Measurements from ENCODE around the gene SPTLC1.
"Not testable (repeated sequence)": the region's sequence is repeated elsewhere in the genome, so short reads cannot be mapped to it uniquely, and the experiment has no call there.

Gene SPTLC1, protein sequence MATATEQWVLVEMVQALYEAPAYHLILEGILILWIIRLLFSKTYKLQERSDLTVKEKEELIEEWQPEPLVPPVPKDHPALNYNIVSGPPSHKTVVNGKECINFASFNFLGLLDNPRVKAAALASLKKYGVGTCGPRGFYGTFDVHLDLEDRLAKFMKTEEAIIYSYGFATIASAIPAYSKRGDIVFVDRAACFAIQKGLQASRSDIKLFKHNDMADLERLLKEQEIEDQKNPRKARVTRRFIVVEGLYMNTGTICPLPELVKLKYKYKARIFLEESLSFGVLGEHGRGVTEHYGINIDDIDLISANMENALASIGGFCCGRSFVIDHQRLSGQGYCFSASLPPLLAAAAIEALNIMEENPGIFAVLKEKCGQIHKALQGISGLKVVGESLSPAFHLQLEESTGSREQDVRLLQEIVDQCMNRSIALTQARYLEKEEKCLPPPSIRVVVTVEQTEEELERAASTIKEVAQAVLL
- 72.5 to 74.0 reads per million in 2 donors for total RNA-seq

DNA sequence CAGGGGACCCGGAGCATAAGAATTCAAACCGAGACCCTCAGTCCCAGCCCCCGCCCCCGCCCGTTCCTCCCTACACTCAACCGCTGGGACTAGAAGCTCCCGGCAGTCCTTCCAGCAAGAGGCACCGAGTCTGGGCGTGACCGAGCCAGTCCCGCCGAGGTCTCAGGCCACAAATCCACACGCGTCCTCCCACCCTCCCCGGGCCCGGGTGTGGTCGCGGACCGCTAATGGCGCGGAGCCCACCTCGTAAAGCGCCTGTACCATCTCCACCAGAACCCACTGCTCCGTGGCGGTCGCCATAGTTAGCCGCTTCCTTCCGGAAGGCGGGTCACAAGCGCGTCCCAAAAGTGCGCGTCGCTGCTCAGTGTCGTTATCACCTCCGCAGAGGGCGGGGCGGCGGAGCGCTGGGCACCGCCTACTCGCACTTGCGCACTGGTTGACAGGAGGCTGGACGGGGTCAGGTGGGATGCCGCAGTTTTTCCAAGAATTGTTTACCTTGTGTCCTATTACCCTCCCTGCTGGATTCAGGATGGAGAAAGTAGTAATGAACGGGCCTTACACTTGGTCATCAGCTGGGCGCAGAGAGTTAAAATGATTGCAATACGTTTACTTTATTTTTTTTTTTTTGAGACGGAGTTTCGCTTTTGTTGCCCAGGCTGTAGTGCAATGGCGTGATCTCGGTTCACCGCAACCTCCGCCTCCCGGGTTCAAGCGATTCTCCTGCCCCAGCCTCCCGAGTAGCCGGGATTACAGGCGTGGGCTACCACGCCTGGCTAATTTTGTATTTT lies at the start of gene SPTLC1:
Gene SPTLC1, minus strand, starts transcription at position 343 of the 788 bp plus-strand sequence. Its CDS starts 43 bp downstream, at position 300.
- DNase-seq = peak; percentile 86

DNA sequence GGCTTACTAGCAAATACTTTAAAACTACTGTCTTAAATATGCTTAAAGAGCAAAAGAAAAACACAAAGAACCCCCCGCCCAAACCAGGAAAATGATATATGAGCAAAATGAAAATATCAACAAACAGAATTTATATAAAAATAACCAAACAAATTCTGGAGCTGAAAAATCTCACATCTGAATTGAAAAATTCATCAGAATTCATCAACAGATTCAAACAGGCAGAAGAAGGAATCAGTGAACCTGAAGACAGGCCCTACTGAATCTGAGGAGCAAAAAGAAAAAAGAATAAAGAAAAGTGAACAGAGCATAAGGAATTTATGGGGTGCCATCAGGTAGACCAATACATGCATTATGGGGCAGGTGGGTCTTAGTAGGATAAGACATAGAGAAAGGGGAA lies 49.8 kb upstream of the SPTLC1 start:
- no peak for DNase-seq

DNA sequence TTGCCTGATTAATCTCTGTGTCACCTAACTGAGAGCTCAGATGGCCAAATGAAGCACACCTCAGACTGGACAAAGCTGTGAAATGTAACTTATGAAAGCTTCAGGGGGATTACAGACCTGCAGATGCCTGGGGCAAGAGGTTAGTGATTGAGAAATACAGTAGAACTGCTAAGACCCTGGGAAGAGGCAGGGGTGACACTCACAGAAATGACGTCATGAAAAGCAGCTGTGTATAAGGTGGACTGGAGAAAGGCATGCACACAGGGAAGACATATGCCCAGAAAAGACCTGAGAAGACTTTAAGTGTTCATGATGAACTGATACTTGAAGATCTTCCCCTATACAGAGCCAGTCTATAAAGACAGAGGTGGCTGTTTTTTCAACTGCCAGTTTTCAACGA lies 49.3 kb upstream of the SPTLC1 start:
- no peak for DNase-seq

DNA sequence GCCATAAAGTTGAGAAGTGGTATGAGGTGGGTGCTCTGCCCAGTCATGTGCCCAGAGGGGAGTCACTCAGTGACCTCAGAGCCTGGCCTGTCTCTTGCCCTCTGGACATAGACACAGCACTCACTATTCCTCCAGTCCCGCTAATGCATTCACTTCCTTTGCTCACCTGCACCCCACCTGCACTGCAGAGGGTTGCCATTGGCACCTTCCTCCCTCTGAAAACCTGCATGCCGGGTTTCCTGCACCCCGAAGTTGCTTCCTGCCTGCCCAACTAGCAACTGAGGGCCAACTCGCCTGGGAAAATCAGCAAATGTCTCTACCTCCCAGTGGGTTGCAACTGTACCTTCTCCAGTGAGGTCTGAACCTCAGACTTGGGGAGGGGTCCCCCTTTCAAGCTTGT lies 48.1 kb upstream of the SPTLC1 start:
- no peak for DNase-seq

DNA sequence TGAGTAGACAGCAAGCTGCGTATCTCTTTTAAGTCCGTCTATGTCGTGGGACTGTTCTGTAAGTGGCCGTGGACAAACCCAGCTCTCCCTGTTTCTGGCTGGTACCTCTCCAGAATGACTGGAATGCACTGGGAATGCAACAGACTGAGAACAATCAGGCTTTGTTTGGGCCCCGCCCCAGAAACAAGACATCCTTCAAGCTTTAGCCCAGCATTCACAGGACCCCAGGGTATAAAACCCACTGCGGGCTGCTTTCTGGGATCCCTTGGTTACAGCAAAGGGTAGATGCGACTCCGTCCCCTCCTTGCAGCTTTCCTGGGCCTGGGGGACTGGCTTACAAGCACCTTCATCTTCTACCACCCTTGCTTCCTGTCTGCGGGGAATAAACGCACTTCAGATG lies 45.6 kb upstream of the SPTLC1 start:
- no peak for DNase-seq

DNA sequence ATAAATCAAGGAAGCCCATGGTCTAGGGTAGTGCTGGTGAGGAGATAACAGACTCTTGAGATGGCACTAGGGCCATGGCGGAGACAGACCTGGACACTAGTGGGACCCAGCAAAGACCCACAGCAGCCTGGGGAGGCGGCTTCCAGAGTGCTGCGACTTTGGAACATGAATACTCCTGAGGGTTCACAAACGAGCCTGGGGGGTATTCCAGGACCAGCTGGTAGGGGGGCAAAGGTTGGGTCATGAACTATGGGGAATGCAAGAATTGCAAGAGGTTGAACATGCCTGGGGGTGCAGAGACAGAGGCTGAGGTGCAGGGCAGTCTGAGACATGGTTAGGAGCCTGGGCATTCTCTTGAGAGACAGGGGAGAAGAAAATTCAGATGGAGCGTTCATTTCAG lies 43.8 kb upstream of the SPTLC1 start:
- no peak for DNase-seq

DNA sequence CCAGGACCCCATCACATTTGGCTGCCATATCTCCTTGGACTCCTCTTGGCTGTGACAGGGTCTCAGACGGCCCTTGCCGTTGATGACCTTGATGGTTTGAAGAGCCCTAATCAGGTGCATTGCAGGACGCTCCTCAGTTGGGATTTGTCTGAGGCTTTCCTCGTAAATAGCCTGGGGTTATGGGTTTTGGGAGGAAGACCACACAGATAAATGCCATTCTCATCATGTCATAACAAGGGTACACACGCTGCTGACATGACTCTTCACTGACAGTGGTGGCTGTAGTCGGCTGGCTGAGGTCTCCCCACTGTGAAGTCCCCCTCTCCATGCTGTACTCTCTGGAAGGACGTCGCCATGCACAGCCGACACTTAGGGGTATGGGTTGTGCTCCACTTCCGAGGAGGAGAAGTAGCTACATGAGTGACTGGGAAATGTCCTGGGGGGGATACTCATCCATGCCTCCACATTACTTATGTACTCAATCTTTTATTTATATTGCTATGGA lies 42.9 kb upstream of the SPTLC1 start:
- no peak for DNase-seq

DNA sequence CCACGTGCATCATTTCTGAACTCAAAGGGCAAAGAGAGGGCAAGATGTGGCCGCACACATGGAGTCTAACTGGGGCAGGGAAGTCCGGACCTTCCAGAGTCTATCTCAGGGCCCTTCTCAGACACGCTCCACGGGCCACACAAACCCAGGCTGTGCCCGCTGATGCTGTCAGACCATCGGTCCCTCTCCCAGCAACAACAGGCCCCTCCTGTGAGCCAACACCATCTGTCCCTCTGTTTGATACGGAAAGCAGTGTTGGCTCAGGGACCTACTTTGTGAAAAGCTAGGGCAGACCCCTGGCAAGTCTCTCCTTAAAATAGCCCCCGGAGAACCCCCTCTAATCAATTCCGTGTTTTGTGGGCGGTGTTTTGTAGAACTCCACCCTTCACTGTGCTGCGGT lies 40.5 kb upstream of the SPTLC1 start:
- not testable (repeated sequence) for DNase-seq

DNA sequence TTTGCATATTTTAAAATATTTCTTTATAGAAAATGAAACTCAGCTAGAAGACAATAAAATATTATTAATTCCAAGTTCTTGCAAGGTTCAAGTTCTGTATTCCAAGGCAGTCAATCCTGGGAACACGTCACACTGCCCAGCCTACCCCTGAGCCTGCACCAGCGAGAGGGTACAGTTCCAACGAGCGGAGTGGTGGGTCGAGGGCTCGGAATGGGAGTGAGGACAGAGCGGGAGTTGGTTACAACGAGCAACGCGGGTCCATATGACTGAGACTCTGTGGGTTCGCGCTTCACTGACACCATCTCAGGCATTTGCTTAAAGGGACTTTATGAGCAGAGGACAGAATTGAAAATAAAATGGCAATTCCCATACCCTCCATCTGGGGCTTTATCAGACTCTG lies 40.0 kb upstream of the SPTLC1 start:
- no peak for DNase-seq

DNA sequence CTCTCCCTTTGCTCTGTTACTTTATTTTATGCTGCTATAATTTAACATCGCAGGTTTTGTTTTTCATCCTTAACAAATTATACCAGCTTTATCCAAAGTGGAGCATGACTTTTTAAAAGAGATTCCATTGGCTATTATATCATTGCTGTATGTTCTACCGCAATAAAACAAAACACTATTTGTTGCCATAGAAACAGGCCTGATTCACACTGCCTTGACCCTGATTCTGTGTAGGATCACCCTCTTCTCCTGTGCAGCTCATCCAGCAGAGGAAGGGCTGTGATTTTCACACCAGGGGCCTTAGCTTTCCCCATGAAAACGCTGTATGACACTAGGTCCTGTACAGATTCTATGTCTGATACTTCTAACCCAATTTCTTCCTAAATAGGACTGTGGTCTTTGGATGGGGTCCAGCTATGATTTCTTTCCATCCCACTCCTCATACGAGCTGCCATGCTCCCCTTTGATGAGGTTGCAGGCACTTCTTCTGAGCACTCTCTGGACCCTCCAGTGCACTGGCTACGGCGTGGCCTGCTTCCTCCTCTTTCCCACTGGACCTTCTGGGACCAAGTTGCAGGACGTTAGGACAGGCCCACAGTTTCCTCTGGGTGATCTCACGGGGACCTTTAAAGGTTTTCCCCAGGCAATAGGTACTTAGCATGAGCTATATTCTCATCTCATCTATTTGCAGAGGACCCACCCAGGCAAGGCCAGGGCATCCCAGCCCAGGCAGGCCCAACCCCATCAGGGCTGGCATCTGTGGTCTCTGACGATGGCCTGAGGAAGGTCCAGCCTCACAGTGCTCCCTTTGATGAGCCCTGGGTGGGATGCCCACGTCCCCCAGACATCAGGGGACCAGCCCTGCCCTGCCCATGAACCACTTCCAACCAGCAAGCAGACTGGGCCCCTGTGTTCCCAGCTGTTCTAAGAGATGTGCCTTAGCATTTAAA lies 38.5 kb upstream of the SPTLC1 start:
- DNase-seq = not testable (repeated sequence)

DNA sequence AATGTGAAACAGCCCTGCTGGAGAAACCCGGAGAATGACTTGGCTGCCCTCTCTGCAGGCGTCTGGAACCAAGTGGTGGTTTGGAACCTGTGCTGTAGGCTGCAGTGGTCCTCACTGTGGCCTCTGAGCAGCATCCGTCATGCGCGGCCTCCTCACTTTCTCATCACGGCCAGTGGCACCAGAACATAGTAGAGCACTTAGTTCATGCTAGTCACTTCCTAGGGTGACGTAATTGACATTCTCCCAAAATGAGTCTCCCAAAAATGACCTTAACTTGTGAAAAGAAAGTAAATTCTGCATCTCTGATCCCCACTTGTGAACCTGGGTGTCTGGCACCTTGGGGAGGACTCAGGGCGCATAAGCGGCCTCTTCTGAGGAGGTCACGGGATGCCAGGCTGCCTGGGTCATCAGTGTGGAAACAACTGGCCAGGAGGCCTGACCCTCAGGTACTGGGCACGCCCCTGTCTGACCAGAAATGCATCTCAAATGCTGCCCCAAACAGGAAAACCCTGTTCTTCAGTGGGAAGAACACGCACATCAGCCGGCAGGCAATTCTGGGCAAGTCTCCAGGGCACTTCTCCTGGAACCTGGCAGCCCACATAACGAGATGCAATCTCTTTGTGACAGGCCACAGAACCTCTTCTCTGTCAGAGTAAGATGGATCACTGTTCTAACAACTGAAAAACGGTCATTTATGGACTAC lies 36.6 kb upstream of the SPTLC1 start:
- no peak for DNase-seq

DNA sequence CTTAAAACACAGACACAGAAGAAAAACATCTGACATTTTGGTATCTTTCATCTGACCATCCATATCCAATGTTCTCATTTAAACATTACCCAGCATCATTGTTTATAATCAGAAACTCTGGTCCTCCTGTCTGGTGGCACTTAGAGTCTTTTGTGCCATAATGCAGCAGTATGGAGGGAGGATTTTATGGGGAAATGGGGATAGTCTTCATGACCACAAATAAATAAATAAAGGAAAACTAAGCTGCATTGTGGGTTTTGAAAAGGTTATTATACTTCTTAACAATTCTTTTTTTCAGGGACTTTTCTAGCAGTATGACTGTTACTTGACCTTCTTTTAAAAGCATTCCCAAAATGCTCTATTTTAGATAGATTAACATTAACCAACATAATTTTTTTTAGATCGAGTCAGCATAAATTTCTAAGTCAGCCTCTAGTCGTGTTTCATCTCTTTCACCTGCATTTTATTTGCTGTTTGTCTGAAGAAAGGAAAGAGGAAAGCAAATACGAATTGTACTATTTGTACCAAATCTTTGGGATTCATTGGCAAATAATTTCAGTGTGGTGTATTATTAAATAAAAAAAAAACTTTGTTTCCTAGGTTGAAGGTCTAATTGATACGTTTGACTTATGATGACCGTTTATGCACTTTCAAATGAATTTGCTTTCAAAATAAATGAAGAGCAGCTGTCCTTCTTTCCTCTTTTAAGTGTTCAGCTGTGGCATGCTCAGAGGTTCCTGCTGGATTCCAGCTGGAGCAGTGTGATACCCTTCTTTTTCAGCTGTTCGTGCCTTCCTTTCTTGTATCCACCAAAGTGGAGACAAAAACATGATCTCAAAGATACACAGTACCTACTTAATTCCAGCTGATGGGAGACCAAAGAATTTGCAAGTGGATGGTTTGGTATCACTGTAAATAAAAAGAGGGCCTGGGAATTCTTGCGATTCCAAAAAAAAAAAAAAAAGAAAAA lies 35.6 kb upstream of the SPTLC1 start:
- not testable (repeated sequence) for DNase-seq

DNA sequence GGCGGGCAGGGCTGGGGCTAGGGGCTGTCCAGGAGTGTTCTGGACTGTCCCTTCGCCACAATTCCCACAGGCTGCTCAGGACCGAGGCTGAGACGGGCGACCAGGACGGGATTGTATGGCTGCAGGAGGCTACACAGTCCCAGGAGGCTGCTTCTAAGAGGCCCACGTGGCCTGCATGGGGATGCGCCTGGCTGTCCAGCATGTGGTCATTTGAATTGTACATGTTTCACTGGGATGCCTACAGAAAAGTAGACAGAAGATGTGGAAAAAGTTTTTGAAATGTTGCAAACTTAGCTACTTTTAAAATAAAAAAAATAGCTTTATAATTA lies 32.6 kb upstream of the SPTLC1 start:
- DNase-seq = no peak

DNA sequence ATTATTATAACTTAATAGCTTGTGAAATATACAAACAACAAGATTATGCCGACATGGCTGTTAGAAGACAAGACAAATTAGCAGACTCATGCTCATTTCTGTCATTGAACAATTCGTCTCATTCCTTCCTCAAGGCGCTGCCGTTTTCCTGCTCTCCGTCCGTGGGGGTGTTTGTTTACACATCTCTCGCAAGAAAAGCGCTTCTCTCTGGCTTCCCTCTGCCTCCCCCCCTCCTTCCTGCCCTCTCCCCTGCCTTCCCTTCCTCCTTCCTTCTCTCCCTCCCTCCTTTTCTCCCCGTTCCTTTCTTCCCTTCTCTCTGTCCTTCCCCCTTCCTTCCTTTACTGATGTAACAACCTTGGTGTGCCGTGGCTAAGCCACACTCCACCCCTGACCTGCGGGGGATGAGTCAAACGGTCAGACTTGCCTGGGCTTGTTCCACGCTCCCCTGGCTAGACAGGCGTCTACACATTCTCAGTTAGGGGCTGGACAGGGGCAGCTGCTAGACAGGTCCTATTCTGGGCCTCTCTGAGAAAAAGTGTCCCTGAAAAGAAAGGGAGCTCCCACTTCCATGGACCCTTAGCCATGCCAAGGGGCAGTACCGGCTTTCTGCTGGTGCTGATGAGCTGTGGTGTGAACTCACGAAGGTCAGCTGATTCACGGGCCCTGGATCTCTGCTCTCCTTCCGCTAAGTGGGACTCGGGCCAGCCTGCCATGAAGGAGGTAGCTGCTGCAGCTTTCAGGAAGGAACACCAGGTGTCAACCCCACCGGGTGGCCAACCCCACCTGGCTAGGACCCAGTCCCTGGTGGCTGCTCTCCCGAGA lies 32.0 kb upstream of the SPTLC1 start:
- DNase-seq = no peak

DNA sequence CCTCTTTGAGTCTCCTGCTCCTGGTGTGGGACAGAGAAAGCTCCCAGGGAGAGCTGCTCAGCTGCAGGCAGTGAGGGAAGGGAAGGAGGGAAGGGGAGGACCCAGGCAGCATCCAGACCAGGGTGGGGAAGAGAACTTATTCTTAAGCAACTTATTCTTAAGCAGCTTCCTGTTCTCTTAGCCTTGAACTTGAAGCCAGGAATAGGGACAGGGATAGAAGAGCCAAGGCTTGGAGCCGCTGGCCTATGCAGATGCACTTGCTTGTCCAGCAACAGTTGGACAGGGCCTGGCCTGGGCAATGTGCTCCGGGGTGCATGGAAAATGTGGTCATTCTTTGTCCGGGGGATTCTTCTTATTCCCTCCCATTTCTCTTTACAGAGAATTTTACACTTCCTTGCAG lies 31.4 kb upstream of the SPTLC1 start:
- no peak for DNase-seq

DNA sequence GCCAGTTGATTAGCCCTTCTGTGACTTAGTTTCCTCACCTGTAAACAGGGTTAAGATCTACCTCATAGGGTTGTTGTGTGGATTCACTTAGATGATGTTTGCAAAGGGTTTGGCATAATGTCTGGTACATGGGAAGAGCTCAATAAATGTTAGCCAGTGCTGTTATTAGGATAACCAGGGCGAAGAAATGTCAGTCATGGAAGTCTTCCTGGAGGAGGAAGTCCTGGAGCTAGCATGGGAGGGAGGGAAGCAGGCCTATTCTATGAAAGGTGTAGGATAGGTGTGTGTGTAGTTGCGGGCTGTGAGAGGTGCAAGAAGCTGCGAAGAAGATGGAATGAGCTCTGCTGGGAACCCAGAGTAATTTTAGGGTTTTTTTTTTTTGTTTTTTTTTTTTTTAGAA lies 30.6 kb upstream of the SPTLC1 start:
- not testable (repeated sequence) for DNase-seq

DNA sequence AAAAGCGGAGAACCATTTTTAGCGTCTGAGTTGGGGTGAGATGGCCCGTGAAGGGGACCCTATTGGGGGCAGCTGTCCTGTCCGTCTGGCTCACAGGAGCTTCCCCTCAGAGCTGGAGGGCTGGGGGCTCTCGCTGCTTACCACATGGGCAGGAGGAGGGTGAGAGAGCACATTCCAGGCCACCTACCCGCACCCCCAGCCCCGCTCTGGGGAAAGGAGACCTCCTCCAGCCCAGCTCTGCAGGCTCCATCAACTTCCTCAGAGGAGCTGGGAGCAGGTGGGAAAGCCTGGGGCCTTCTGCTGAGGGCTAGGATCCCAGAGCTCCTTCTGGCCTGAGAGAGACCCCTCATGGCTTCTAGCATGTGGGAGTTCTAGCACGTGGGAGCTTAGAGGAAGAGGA lies 27.1 kb upstream of the SPTLC1 start:
- no peak for DNase-seq

DNA sequence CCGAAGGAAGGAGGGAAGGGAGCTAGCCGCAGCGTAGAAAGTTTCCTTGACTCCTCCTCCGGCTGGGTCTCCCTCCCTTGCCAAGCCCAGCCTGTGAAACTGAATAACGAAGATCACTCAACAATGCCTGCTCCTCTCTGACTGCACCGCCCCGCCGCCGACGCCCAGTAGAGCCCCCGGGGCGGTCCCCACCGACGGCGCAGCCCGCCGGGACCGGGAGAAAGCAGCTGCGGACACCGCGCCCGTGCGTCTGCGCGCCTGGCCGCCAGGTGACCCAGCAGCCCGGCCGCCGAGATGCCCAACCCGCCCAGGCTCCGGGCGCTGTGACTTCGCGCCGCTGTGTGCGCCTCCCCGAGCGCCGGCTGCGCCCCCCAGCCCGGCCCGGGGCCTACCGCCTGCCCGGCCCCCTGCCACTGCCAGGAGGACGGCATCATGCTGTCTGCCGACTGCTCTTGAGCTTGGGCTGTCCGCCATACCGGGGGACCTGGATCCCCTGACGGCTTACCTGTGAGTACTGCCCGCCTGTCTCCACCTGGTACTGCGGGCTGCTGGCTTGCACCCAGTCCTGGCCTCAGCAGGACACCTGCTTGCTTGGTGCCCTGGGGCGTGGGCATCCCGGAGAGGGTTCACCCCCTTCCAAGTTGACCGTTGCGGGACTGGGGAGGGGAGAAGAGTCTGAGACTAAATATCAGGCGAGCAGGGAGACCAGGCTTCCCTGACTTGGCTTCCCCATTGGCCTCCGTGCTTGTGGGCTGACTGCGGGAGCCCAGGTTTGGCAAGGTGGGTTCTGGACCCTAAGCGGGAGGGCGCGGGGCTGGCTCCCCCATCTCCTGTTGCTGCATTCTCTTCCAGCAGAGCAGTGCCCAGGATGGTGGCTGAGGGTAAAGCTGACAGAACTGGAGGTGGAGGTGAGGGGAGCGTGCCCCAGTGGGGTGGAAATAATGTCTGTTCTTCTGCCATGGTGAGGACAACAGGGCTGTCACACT lies 26.2 kb upstream of the SPTLC1 start:
- no peak for DNase-seq

DNA sequence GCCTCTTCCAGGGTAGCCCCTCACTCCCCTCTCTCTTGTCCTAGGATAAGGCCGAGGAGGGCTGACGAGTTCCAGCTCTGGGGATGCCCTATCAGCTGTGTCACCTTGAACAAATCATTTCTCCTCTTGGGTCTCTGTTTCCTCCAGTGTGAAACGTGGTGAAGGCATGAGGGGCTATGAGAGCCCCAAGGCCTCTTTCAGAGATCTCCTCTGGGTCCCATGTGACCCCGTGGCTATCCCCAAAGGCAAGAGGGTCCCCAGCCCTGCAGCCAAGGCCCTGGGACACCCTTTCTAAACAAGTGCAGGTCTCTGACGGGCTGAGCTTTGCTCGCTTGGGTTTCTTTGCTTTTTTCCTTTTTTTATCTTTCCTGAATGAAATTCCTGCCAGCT lies 25.5 kb upstream of the SPTLC1 start:
- DNase-seq = no peak

Data from activated gamma-delta T cell (primary cell).